Neural progenitor cell (in vitro differentiated cells): Measurements from ENCODE around the gene NCOA1.

Source experiments
- EZH2 ChIP-seq: fragments of 200-600 bp; sonication (generic); IDR thresholded peaks from 2 replicates; pipeline ENCODE4 v1.6.1; 2017; ENCODE audit warnings: antibody characterized with exemption, mild to moderate bottlenecking, moderate library complexity
- EZH2phosphoT487 ChIP-seq: fragments of 200-600 bp; sonication (generic); IDR thresholded peaks from 2 replicates; pipeline ENCODE4 v1.6.1; 2017; ENCODE audit warnings: antibody characterized with exemption
- TF ChIP-seq, protein P1 (sequence below): fragments of 200-600 bp; sonication (generic); IDR thresholded peaks from 2 replicates; pipeline ENCODE4 v1.5.1; 2017; ENCODE audit warnings: antibody characterized with exemption, mild to moderate bottlenecking

DNA sequence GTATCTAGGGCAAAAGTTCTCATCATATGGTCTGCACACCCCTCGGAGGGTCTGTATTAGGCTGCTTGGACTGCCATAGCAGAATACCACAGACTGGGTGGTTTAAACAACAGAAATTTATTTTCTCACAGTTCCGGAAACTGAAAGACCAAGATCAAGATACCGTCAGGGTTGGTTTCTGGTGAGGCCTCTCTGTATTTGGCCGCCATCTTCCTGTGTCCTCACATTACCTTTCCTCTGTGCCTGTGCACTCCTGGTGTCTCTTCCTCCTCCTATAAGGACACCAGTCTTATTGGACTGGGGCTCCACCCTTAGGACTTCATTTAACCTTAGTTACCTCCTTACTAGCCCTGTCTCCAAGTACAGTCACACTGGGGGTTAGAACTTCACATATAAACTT is 132.5 kb downstream of the NCOA1 start:
- no peak for TF ChIP-seq EZH2phosphoT487
- TF ChIP-seq, protein P1, sequence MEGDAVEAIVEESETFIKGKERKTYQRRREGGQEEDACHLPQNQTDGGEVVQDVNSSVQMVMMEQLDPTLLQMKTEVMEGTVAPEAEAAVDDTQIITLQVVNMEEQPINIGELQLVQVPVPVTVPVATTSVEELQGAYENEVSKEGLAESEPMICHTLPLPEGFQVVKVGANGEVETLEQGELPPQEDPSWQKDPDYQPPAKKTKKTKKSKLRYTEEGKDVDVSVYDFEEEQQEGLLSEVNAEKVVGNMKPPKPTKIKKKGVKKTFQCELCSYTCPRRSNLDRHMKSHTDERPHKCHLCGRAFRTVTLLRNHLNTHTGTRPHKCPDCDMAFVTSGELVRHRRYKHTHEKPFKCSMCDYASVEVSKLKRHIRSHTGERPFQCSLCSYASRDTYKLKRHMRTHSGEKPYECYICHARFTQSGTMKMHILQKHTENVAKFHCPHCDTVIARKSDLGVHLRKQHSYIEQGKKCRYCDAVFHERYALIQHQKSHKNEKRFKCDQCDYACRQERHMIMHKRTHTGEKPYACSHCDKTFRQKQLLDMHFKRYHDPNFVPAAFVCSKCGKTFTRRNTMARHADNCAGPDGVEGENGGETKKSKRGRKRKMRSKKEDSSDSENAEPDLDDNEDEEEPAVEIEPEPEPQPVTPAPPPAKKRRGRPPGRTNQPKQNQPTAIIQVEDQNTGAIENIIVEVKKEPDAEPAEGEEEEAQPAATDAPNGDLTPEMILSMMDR, result no peak
- TF ChIP-seq EZH2, result no peak
